ENCODE results near the gene CNKSR3. TPM values are rescaled to one million over a fixed set of nuclear protein-coding genes. Genes with fewer than 3 reads are reported as not detected.

CNKSR3 gene
- total RNA-seq, 4 donors from 2014 or later: 7.6 to 29.6 (median 12.4) TPM

- Histone ChIP-seq H3K4me1 (no peaks in the 10 kb centered on the region), H3K4me3 (no peak overlapping the region), H3K27me3 (no peaks in the 10 kb centered on the region), H3K36me3 (no peaks in the 10 kb centered on the region), H3K9me3 (no peaks in the 10 kb centered on the region), H3K27ac (no peak overlapping the region)
- DNase-seq: no peak
- intact Hi-C loops (cut with DNase I; ENCODE audit: low total_unique reads): no loop called here
- TF ChIP-seq POLR2A (IDR thresholded peaks at IDR 0.05) (no peak), CTCF (IDR thresholded peaks at IDR 0.05) (no peak)
Measured at GRCh38 chr6:154463573-154464419, 46.7 kb downstream of the CNKSR3 start.

- intact Hi-C loops (cut with DNase I; ENCODE audit: low total_unique reads): no loop called here
- H3K27ac ChIP-seq: no peak overlapping the region
Measured at GRCh38 chr6:154462425-154462824, 48.1 kb downstream of the CNKSR3 start.

GRCh38 chr6:154461348-154461747 is 49.1 kb downstream of the CNKSR3 start:
- no peaks in the 10 kb centered on the region for H3K36me3 ChIP-seq
- no peaks in the 10 kb centered on the region for H3K27me3 ChIP-seq
- no peak overlapping the region for H3K4me3 ChIP-seq
- no peak for DNase-seq
- intact Hi-C loops (cut with DNase I; ENCODE audit: low total_unique reads): no loop called here
- H3K9me3 ChIP-seq: no peaks in the 10 kb centered on the region
- TF ChIP-seq POLR2A (IDR thresholded peaks at IDR 0.05): no peak
- no peak for TF ChIP-seq CTCF (IDR thresholded peaks at IDR 0.05)
- peak overlapping the region in 1 of 2 donors; percentile 59 for H3K27ac ChIP-seq
- H3K4me1 ChIP-seq: no peaks in the 10 kb centered on the region

More at GRCh38 chr6:154462425-154462824, 48.1 kb downstream of the CNKSR3 start:
- Histone ChIP-seq H3K4me1 (no peaks in the 10 kb centered on the region), H3K36me3 (no peaks in the 10 kb centered on the region), H3K27me3 (no peaks in the 10 kb centered on the region), H3K4me3 (no peak overlapping the region), H3K9me3 (no peaks in the 10 kb centered on the region)
- no peak for DNase-seq
- no peak for TF ChIP-seq POLR2A (IDR thresholded peaks at IDR 0.05)
- no peak for TF ChIP-seq CTCF (IDR thresholded peaks at IDR 0.05)

- no peak overlapping the region for H3K4me3 ChIP-seq
- H3K27me3 ChIP-seq: no peaks in the 10 kb centered on the region
- no peaks in the 10 kb centered on the region for H3K4me1 ChIP-seq
- H3K9me3 ChIP-seq: no peaks in the 10 kb centered on the region
- no peaks in the 10 kb centered on the region for H3K36me3 ChIP-seq
- peak overlapping the region; percentile 59 to 61 for H3K27ac ChIP-seq
- no peak for DNase-seq
- no peak for TF ChIP-seq POLR2A (IDR thresholded peaks at IDR 0.05)
- no peak for TF ChIP-seq CTCF (IDR thresholded peaks at IDR 0.05)
- intact Hi-C loops (cut with DNase I; ENCODE audit: low total_unique reads): no loop called here
Measured at GRCh38 chr6:154460306-154461071, 50.0 kb downstream of the CNKSR3 start.

- Histone ChIP-seq H3K4me3 (no peak overlapping the region), H3K27me3 (no peaks in the 10 kb centered on the region), H3K9me3 (no peaks in the 10 kb centered on the region), H3K36me3 (no peaks in the 10 kb centered on the region), H3K27ac (peak overlapping the region; percentile 59 to 61), H3K4me1 (no peaks in the 10 kb centered on the region)
- TF ChIP-seq POLR2A (IDR thresholded peaks at IDR 0.05) (no peak), CTCF (IDR thresholded peaks at IDR 0.05) (no peak)
- no peak for DNase-seq
- intact Hi-C loops (cut with DNase I; ENCODE audit: low total_unique reads): no loop called here
Measured at GRCh38 chr6:154459513-154459912, 51.0 kb downstream of the CNKSR3 start.

Data from uterus (tissue), 4 donors.